Nephron progenitor cell (in vitro differentiated cells): ENCODE measurements around the gene LYSET.

Experiments
- DNase-seq: peaks from one replicate; pipeline ENCODE4 v3.0.0; 2021
- H3K27ac Mint-ChIP-seq: 2 replicates; pipeline ENCODE4 v1.8.0; 2021; ENCODE audit warnings: mild to moderate bottlenecking, moderate library complexity, mixed read lengths
- H3K27me3 Mint-ChIP-seq: 2 replicates; pipeline ENCODE4 v1.8.0; 2021; ENCODE audit warnings: mild to moderate bottlenecking, low read depth, mixed read lengths; ENCODE audit not compliant: poor library complexity
- H3K36me3 Mint-ChIP-seq: 2 replicates; pipeline ENCODE4 v1.8.0; 2021; ENCODE audit warnings: low read depth, mixed read lengths
- H3K4me1 Mint-ChIP-seq: 2 replicates; pipeline ENCODE4 v1.8.0; 2021; ENCODE audit warnings: mixed read lengths
- H3K4me3 Mint-ChIP-seq: 2 replicates; pipeline ENCODE4 v1.8.0; 2021; ENCODE audit warnings: mild to moderate bottlenecking, moderate library complexity, mixed read lengths
- H3K9me3 Mint-ChIP-seq: 2 replicates; pipeline ENCODE4 v1.8.0; 2021; ENCODE audit warnings: mild to moderate bottlenecking, moderate library complexity, mixed read lengths
- CTCF ChIP-seq: fragments of 200-600 bp; sonication (generic); IDR thresholded peaks from 2 replicates; pipeline ENCODE4 v1.5.0; 2021; ENCODE audit warnings: antibody characterized with exemption

LYSET gene

GRCh38 chr14:93186466-93186865, 1.3 kb downstream of the LYSET start:
- no peak overlapping the region for H3K27ac Mint-ChIP-seq
- no peak for TF ChIP-seq CTCF

GRCh38 chr14:93186956-93187355, 1.8 kb downstream of the LYSET start:
- DNase-seq, result no peak
- Mint-ChIP-seq H3K27me3 (no peaks in the 10 kb centered on the region), H3K4me3 (no peak overlapping the region), H3K27ac (no peak overlapping the region), H3K4me1 (peaks cover 21% of the 10 kb centered on the region), H3K9me3 (no peaks in the 10 kb centered on the region), H3K36me3 (no peaks in the 10 kb centered on the region)
- no peak for TF ChIP-seq CTCF

More at GRCh38 chr14:93186466-93186865, 1.3 kb downstream of the LYSET start:
- no peak for DNase-seq
- peak overlapping the region; percentile 98 for H3K4me3 Mint-ChIP-seq
- no peaks in the 10 kb centered on the region for H3K27me3 Mint-ChIP-seq
- H3K4me1 Mint-ChIP-seq, result peaks cover 21% of the 10 kb centered on the region
- H3K36me3 Mint-ChIP-seq, result no peaks in the 10 kb centered on the region
- H3K9me3 Mint-ChIP-seq, result no peaks in the 10 kb centered on the region

- Mint-ChIP-seq H3K9me3 (no peaks in the 10 kb centered on the region), H3K27me3 (no peaks in the 10 kb centered on the region), H3K4me1 (no peaks in the 10 kb centered on the region), H3K27ac (no peak overlapping the region), H3K4me3 (no peak overlapping the region), H3K36me3 (peaks cover 4% of the 10 kb centered on the region)
- no peak for DNase-seq
- TF ChIP-seq CTCF, result no peak
These were observed 10.3 kb downstream of the LYSET start for GRCh38 chr14:93195316-93195999.

- Mint-ChIP-seq H3K27ac (no peak overlapping the region), H3K36me3 (peaks cover 7% of the 10 kb centered on the region), H3K27me3 (no peaks in the 10 kb centered on the region), H3K4me1 (no peaks in the 10 kb centered on the region), H3K9me3 (no peaks in the 10 kb centered on the region), H3K4me3 (no peak overlapping the region)
- TF ChIP-seq CTCF, result no peak
- DNase-seq, result no peak
These were observed 13.9 kb downstream of the LYSET start for GRCh38 chr14:93199031-93199430.

GRCh38 chr14:93200553-93200952, 15.4 kb downstream of the LYSET start:
- Mint-ChIP-seq H3K4me1 (peaks cover under 1% of the 10 kb centered on the region), H3K4me3 (no peak overlapping the region), H3K9me3 (no peaks in the 10 kb centered on the region), H3K27me3 (no peaks in the 10 kb centered on the region), H3K36me3 (peaks cover 14% of the 10 kb centered on the region), H3K27ac (no peak overlapping the region)
- DNase-seq, result no peak
- TF ChIP-seq CTCF, result no peak

GRCh38 chr14:93201155-93201704, 16.1 kb downstream of the LYSET start:
- Mint-ChIP-seq H3K27me3 (no peaks in the 10 kb centered on the region), H3K4me3 (no peak overlapping the region), H3K9me3 (no peaks in the 10 kb centered on the region), H3K36me3 (peaks cover 14% of the 10 kb centered on the region), H3K4me1 (peaks cover 7% of the 10 kb centered on the region), H3K27ac (no peak overlapping the region)
- TF ChIP-seq CTCF, result no peak
- no peak for DNase-seq
